GM21515 (cell line): Measurements from ENCODE around the gene TTC34.

Experiments
- ATAC-seq: cut with Tn5 transposase; IDR thresholded peaks from one replicate; pipeline ENCODE4 v1.9.1; 2021; ENCODE audit not compliant: unreplicated experiment

TTC34 gene

GRCh38 chr1:2607641-2608091 lies 193.8 kb downstream of the TTC34 start:
- no peak for ATAC-seq

GRCh38 chr1:2606881-2607621 lies 194.4 kb downstream of the TTC34 start:
- no peak for ATAC-seq

GRCh38 chr1:2606396-2606880 lies 195.1 kb downstream of the TTC34 start:
- no peak for ATAC-seq

GRCh38 chr1:2605509-2606395 lies 195.7 kb downstream of the TTC34 start:
- ATAC-seq: no peak

GRCh38 chr1:2604844-2605508 lies 196.5 kb downstream of the TTC34 start:
- no peak for ATAC-seq

- no peak for ATAC-seq
These were observed 197.2 kb downstream of the TTC34 start for GRCh38 chr1:2604156-2604843.

- no peak for ATAC-seq
These were observed 197.9 kb downstream of the TTC34 start for GRCh38 chr1:2603521-2604155.

GRCh38 chr1:2602866-2603520 lies 198.5 kb downstream of the TTC34 start:
- no peak for ATAC-seq

- no peak for ATAC-seq
These were observed 199.1 kb downstream of the TTC34 start for GRCh38 chr1:2602311-2602835.

GRCh38 chr1:2601721-2602303 lies 199.7 kb downstream of the TTC34 start:
- ATAC-seq: no peak

- no peak for ATAC-seq
These were observed 203.1 kb downstream of the TTC34 start for GRCh38 chr1:2598329-2598931.

GRCh38 chr1:2597441-2598328 lies 203.8 kb downstream of the TTC34 start:
- no peak for ATAC-seq

- ATAC-seq: no peak
These were observed 204.8 kb downstream of the TTC34 start for GRCh38 chr1:2596530-2597333.

GRCh38 chr1:2595812-2596529 lies 205.5 kb downstream of the TTC34 start:
- no peak for ATAC-seq

- no peak for ATAC-seq
These were observed 206.2 kb downstream of the TTC34 start for GRCh38 chr1:2595261-2595811.

GRCh38 chr1:2594641-2595131 lies 206.8 kb downstream of the TTC34 start:
- no peak for ATAC-seq
